Neural cell (in vitro differentiated cells): ENCODE measurements around the gene AVEN.

Source experiments
- EP300 ChIP-seq: fragments of 450-650 bp; conservative IDR thresholded peaks from 2 replicates; pipeline ENCODE4 v1.6.1; 2014; ENCODE audit warnings: antibody characterized with exemption, mild to moderate bottlenecking, moderate library complexity; ENCODE audit not compliant: poor library complexity, severe bottlenecking
- EZH2 ChIP-seq: fragments of 200-600, 300-800 bp; shearing (Covaris generic), sonication (generic); IDR thresholded peaks from 2 replicates; pipeline ENCODE4 v1.6.1; 2014; ENCODE audit warnings: antibody characterized with exemption, low read length, borderline replicate concordance, mild to moderate bottlenecking; ENCODE audit not compliant: insufficient read depth, poor library complexity, severe bottlenecking
- MXI1 ChIP-seq: fragments of 450-650 bp; conservative IDR thresholded peaks from 2 replicates; pipeline ENCODE4 v1.6.1; 2014; ENCODE audit warnings: antibody characterized with exemption, mild to moderate bottlenecking; ENCODE audit not compliant: poor library complexity, severe bottlenecking
- POLR2AphosphoS5 ChIP-seq: IDR thresholded peaks from 2 replicates; pipeline ENCODE4 v1.6.1; 2012
- RAD21 ChIP-seq: fragments of 450-650 bp; conservative IDR thresholded peaks from 2 replicates; pipeline ENCODE4 v1.6.1; 2014; ENCODE audit warnings: antibody characterized with exemption, mild to moderate bottlenecking, moderate library complexity
- TAF1 ChIP-seq: IDR thresholded peaks from 2 replicates; pipeline ENCODE4 v1.6.1; 2012; ENCODE audit warnings: low read depth
- TF ChIP-seq, protein P1 (sequence below): fragments of 450-650 bp; IDR thresholded peaks from 2 replicates; pipeline ENCODE4 v1.5.1; 2014; ENCODE audit warnings: antibody characterized with exemption, mild to moderate bottlenecking, moderate library complexity; ENCODE audit not compliant: poor library complexity, severe bottlenecking

DNA sequence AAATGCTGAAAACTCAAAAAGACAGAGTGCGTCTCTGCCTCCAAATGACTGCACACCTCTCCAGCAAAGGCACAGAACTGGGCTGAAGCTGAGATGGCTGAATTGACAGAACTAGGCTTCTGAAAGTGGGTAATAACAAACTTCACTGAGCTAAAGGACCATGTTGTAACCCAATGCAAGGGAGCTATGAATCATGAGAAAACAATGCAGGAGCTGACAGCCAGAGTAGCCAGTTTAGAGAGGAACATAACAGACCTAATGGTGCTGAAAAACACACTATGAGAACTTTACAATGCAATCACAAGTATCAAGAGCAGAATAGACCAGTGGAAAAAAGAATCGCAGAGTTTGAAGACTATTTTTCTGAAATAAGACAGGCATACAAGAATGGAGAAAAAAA is 10.1 kb upstream of the AVEN start:
- TF ChIP-seq EZH2 = no peak
- TF ChIP-seq, protein P1, sequence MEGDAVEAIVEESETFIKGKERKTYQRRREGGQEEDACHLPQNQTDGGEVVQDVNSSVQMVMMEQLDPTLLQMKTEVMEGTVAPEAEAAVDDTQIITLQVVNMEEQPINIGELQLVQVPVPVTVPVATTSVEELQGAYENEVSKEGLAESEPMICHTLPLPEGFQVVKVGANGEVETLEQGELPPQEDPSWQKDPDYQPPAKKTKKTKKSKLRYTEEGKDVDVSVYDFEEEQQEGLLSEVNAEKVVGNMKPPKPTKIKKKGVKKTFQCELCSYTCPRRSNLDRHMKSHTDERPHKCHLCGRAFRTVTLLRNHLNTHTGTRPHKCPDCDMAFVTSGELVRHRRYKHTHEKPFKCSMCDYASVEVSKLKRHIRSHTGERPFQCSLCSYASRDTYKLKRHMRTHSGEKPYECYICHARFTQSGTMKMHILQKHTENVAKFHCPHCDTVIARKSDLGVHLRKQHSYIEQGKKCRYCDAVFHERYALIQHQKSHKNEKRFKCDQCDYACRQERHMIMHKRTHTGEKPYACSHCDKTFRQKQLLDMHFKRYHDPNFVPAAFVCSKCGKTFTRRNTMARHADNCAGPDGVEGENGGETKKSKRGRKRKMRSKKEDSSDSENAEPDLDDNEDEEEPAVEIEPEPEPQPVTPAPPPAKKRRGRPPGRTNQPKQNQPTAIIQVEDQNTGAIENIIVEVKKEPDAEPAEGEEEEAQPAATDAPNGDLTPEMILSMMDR = no peak
- no peak for TF ChIP-seq EP300
- TF ChIP-seq TAF1 = no peak
- TF ChIP-seq MXI1 = no peak
- no peak for TF ChIP-seq POLR2AphosphoS5
- no peak for TF ChIP-seq RAD21
